DND-41 (cell line): ENCODE results near the gene SOCS3.

Source experiments
- EZH2 ChIP-seq: IDR thresholded peaks from 3 replicates; pipeline ENCODE4 v1.6.1; 2012; ENCODE audit warnings: borderline replicate concordance, low read depth, mild to moderate bottlenecking, moderate library complexity, low read length, inconsistent platforms; ENCODE audit not compliant: severe bottlenecking
- TF ChIP-seq, protein P1 (sequence below): IDR thresholded peaks from 2 replicates; pipeline ENCODE4 v1.5.1; 2012; ENCODE audit warnings: borderline replicate concordance, low read length, moderate library complexity, mild to moderate bottlenecking; ENCODE audit not compliant: poor library complexity, severe bottlenecking; ENCODE audit errors: extremely low read depth

DNA sequence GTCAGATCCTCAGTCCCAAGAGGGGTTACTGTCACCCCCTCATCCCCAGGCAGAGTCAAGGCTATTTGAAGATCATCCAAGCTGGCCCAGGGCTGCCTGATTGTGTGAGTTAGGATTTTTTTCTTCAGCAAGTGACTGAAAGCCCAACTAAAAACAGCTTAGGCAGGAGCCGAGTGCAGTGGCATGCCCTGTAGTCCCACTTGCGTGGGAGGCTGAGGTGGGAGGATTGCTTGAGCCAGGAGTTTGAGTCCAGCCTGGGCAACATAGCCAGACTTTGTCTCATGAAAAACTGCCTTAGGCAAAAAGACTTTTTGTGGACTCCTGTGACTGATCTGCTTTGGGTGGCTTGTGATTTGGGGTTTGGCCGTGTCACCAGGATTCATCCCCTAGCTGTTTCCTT, 38.5 kb upstream of the SOCS3 start:
- TF ChIP-seq, protein P1, sequence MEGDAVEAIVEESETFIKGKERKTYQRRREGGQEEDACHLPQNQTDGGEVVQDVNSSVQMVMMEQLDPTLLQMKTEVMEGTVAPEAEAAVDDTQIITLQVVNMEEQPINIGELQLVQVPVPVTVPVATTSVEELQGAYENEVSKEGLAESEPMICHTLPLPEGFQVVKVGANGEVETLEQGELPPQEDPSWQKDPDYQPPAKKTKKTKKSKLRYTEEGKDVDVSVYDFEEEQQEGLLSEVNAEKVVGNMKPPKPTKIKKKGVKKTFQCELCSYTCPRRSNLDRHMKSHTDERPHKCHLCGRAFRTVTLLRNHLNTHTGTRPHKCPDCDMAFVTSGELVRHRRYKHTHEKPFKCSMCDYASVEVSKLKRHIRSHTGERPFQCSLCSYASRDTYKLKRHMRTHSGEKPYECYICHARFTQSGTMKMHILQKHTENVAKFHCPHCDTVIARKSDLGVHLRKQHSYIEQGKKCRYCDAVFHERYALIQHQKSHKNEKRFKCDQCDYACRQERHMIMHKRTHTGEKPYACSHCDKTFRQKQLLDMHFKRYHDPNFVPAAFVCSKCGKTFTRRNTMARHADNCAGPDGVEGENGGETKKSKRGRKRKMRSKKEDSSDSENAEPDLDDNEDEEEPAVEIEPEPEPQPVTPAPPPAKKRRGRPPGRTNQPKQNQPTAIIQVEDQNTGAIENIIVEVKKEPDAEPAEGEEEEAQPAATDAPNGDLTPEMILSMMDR, result no peak
- TF ChIP-seq EZH2, result no peak
